B cell (primary cell): ENCODE data around the gene FGD1. TPM values are rescaled to one million over a fixed set of nuclear protein-coding genes. Genes with fewer than 3 reads are reported as not detected.

ENCODE experiments used
- ATAC-seq: fragments of 200-7000 bp; cut with Tn5 transposase; one replicate; pipeline ENCODE4 v1.10.0; 2021; ENCODE audit warnings: low read depth, mild to moderate bottlenecking, moderate number of reproducible peaks, moderate library complexity
- CTCF ChIA-PET: fragments of 350-600 bp; sonication (Branson Sonifier 250); formaldehyde crosslinking; loops from one replicate; lab custom pipeline; 2021; ENCODE audit warnings: antibody characterized with exemption, inconsistent platforms; lab: Charles Lee
- POLR2A ChIA-PET: fragments of 350-600 bp; sonication (Branson Sonifier 250); formaldehyde crosslinking; loops from one replicate; lab custom pipeline; 2021; ENCODE audit warnings: antibody characterized with exemption; lab: Charles Lee
- DNase-seq: peaks from one replicate; pipeline ENCODE4 v3.0.0; 2013
- H2AFZ ChIP-seq: 2 replicates; pipeline ENCODE4 v1.6.1; 2012; ENCODE audit warnings: mild to moderate bottlenecking, low read depth, low read length; ENCODE audit not compliant: insufficient read depth, poor library complexity, severe bottlenecking
- H3K27ac ChIP-seq, 2 donors: 1 replicate in 1 of 2; 2 replicates in 1 of 2; pipeline ENCODE4 v1.5.1; 2012 to 2013; ENCODE audit warnings: low read length in 2 of 2, mild to moderate bottlenecking in 2 of 2, moderate library complexity in 1 of 2
- H3K27me3 ChIP-seq, 4 experiments: fragments of 200-600 bp in 1 of 4; sonication (generic) in 1 of 4; replicated peaks in 1 of 4; 1 replicate in 2 of 4; 2 replicates in 2 of 4; pipeline versions ENCODE4 v1.6.1 to v1.7.0; 2013 to 2016; ENCODE audit warnings: low read length in 3 of 4, mild to moderate bottlenecking in 2 of 4, mixed read lengths in 1 of 4, moderate library complexity in 1 of 4; ENCODE audit not compliant: insufficient read depth in 4 of 4, control insufficient read depth in 3 of 4; ENCODE audit errors: control extremely low read depth in 1 of 4
- H3K36me3 ChIP-seq, 2 experiments: replicated peaks in 1 of 2; 1 replicate in 1 of 2; 2 replicates in 1 of 2; pipeline versions ENCODE4 v1.6.1 to v1.7.1; 2013; ENCODE audit warnings: low read length in 1 of 2; ENCODE audit not compliant: insufficient read depth in 2 of 2, control insufficient read depth in 1 of 2; ENCODE audit errors: control extremely low read depth in 1 of 2, extremely low read depth in 1 of 2
- H3K4me1 ChIP-seq, 2 donors: fragments of 200-600 bp in 1 of 2; sonication (generic) in 1 of 2; 1 replicate in 1 of 2; 2 replicates in 1 of 2; pipeline versions ENCODE4 v1.5.1 to v1.6.1; 2013 to 2017; ENCODE audit warnings: low read length in 2 of 2; ENCODE audit not compliant: control insufficient read depth in 2 of 2, insufficient read depth in 2 of 2
- H3K4me2 ChIP-seq: replicated peaks from 2 replicates; pipeline ENCODE3; 2012; ENCODE audit warnings: mild to moderate bottlenecking, low read depth, low read length; ENCODE audit not compliant: poor library complexity, severe bottlenecking
- H3K4me3 ChIP-seq, 5 experiments: fragments of 200-600 bp in 1 of 5; sonication (generic) in 1 of 5; 1 replicate in 3 of 5; 2 replicates in 2 of 5; pipeline versions ENCODE4 v1.5.1 to v1.7.0; 2011 to 2016; ENCODE audit warnings: low read length in 4 of 5, mild to moderate bottlenecking in 4 of 5, low read depth in 2 of 5, control low read depth in 1 of 5, moderate library complexity in 1 of 5; ENCODE audit not compliant: insufficient read depth in 1 of 5; ENCODE audit errors: control extremely low read depth in 1 of 5, extremely low read depth in 1 of 5
- H3K79me2 ChIP-seq: fragments of 200-600 bp; sonication (generic); one replicate; pipeline ENCODE4 v1.6.0; 2016; ENCODE audit warnings: low read length; ENCODE audit not compliant: control insufficient read depth, insufficient read depth
- H3K9ac ChIP-seq: fragments of 200-600 bp; sonication (generic); 2 replicates; pipeline ENCODE4 v1.6.1; 2017; ENCODE audit warnings: mild to moderate bottlenecking, low read length, moderate library complexity
- H3K9me3 ChIP-seq, 3 donors: one replicate each; pipeline versions ENCODE4 v1.6.1 to v1.7.1; 2013; ENCODE audit warnings: low read length in 2 of 3; ENCODE audit not compliant: control insufficient read depth in 2 of 3, insufficient read depth in 1 of 3; ENCODE audit errors: control extremely low read depth in 1 of 3
- H4K20me1 ChIP-seq: 2 replicates; pipeline ENCODE4 v1.6.0; 2012; ENCODE audit warnings: mild to moderate bottlenecking, low read length; ENCODE audit not compliant: insufficient read depth, control insufficient read depth, poor library complexity, severe bottlenecking
- H3K27ac Mint-ChIP-seq: one replicate; pipeline ENCODE4 v1.8.0; 2021; ENCODE audit warnings: mixed read lengths
- H3K27me3 Mint-ChIP-seq: one replicate; pipeline ENCODE4 v1.8.0; 2021; ENCODE audit warnings: mixed read lengths
- H3K4me1 Mint-ChIP-seq: one replicate; pipeline ENCODE4 v1.8.0; 2021; ENCODE audit warnings: mixed read lengths
- H3K4me3 Mint-ChIP-seq: one replicate; pipeline ENCODE4 v1.8.0; 2021; ENCODE audit warnings: mixed read lengths
- H3K9me3 Mint-ChIP-seq: one replicate; pipeline ENCODE4 v1.8.0; 2022; ENCODE audit warnings: mixed read lengths; ENCODE audit not compliant: insufficient read depth
- EZH2 ChIP-seq: IDR thresholded peaks from 2 replicates; pipeline ENCODE4 v1.6.1; 2012; ENCODE audit warnings: borderline replicate concordance, low read depth, mild to moderate bottlenecking, moderate library complexity, low read length; ENCODE audit not compliant: insufficient read depth, poor library complexity, severe bottlenecking
- WGBS: methylation state at CpG from one replicate; pipeline ENCODE4 v1.1.5; 2013; ENCODE audit warnings: missing lambda C conversion rate; ENCODE audit not compliant: insufficient coverage; 5-methylcytosine and 5-hydroxymethylcytosine counted together
- intact Hi-C: fragments of 100-400 bp; cut with micrococcal nuclease; formaldehyde crosslinking; loops from one replicate; pipeline ENCODE4 v1.10.0; 2022
- polyA plus RNA-seq: library from polyadenylated mRNA; depleted of rRNA; stranded (reverse); fragments of >200 nt; gene quantifications from 2 replicates; pipeline ENCODE4 v1.2.3, GENCODE V29; 2012
- total RNA-seq, 2 donors: library from RNA; stranded (reverse); fragments of 120-200 nt in 1 of 2; gene quantifications; 1 replicate in 1 of 2; 2 replicates in 1 of 2; pipeline versions ENCODE4 v1.2.3 to v1.2.4, GENCODE V29; 2013 to 2022
- TF ChIP-seq, protein P1 (sequence below): fragments of 200-600 bp; IDR thresholded peaks from one replicate; pipeline ENCODE4 v1.8.0; 2022; ENCODE audit warnings: antibody characterized with exemption, mild to moderate bottlenecking

FGD1 gene
- total and polyA plus RNA-seq, 2 donors (not counting 1 experiment from before 2014, with no cell fraction given): 0.20 TPM; not detected in 1

- Mint-ChIP-seq H3K4me3 (no peak overlapping the region), H3K4me1 (peaks cover 2% of the 10 kb centered on the region), H3K27ac (no peak overlapping the region), H3K9me3 (no peaks in the 10 kb centered on the region), H3K27me3 (peaks cover 5% of the 10 kb centered on the region)
- ChIA-PET CTCF (no interaction called here), POLR2A (no interaction called here)
- no peak for TF ChIP-seq EZH2
- TF ChIP-seq, protein P1, sequence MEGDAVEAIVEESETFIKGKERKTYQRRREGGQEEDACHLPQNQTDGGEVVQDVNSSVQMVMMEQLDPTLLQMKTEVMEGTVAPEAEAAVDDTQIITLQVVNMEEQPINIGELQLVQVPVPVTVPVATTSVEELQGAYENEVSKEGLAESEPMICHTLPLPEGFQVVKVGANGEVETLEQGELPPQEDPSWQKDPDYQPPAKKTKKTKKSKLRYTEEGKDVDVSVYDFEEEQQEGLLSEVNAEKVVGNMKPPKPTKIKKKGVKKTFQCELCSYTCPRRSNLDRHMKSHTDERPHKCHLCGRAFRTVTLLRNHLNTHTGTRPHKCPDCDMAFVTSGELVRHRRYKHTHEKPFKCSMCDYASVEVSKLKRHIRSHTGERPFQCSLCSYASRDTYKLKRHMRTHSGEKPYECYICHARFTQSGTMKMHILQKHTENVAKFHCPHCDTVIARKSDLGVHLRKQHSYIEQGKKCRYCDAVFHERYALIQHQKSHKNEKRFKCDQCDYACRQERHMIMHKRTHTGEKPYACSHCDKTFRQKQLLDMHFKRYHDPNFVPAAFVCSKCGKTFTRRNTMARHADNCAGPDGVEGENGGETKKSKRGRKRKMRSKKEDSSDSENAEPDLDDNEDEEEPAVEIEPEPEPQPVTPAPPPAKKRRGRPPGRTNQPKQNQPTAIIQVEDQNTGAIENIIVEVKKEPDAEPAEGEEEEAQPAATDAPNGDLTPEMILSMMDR: no peak
- no peaks in the 10 kb centered on the region for H3K79me2 ChIP-seq
- intact Hi-C loops: no loop called here
- H3K4me3 ChIP-seq: no peak overlapping the region
- no peaks in the 10 kb centered on the region for H3K9me3 ChIP-seq
- H4K20me1 ChIP-seq: no peaks in the 10 kb centered on the region
- WGBS: no CpG with 5 or more reads among the region's 3 CpGs
- H3K27ac ChIP-seq: no peak overlapping the region
- no peak overlapping the region for H2AFZ ChIP-seq
- H3K4me2 ChIP-seq: no peak overlapping the region
- H3K4me1 ChIP-seq: no peaks in the 10 kb centered on the region
- peaks cover 0 to 3% (median 0%) of the 10 kb centered on the region in 4 experiments for H3K27me3 ChIP-seq
- ATAC-seq (no peak), DNase-seq (no peak)
- H3K9ac ChIP-seq: no peak overlapping the region
- H3K36me3 ChIP-seq: no peaks in the 10 kb centered on the region
Observed at GRCh38 chrX:54413753-54414152, 82.3 kb downstream of the FGD1 start.

DNA sequence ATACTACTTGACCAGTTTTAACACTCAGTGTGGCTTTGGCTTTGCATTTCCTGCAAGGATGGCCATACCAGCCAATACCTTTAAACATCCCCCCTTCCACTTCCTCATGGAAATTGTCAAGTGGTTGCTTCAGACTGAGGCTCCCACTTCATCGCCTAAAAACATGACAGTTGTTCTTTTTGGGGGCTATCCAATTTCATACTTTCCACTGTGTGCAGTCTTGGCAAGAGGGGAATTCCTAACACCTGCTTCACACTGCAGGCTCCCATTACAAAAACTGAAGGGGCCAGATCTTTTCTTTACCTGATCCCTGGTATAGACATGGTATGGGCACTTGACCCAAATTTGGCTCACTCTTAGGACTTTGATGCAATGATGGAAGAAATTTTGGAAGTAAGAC is 84.3 kb downstream of the FGD1 start:
- no peak for ATAC-seq
- no peak overlapping the region for H3K4me3 ChIP-seq
- Mint-ChIP-seq H3K4me3 (no peak overlapping the region), H3K27me3 (no peaks in the 10 kb centered on the region), H3K27ac (no peak overlapping the region), H3K4me1 (peaks cover 2% of the 10 kb centered on the region), H3K9me3 (no peaks in the 10 kb centered on the region)
- H3K9me3 ChIP-seq: no peaks in the 10 kb centered on the region
- no peak overlapping the region for H3K4me2 ChIP-seq
- H3K79me2 ChIP-seq: no peaks in the 10 kb centered on the region
- no peak for DNase-seq
- H3K9ac ChIP-seq: no peak overlapping the region
- POLR2A ChIA-PET: no interaction called here
- intact Hi-C loops: no loop called here
- WGBS: 67% methylated on average over 1 of the region's 1 CpG
- H3K4me1 ChIP-seq: no peaks in the 10 kb centered on the region
- TF ChIP-seq EZH2: no peak
- TF ChIP-seq, protein P1: no peak
- no peak overlapping the region for H3K27ac ChIP-seq
- peaks cover 0 to 3% (median 0%) of the 10 kb centered on the region in 4 experiments for H3K27me3 ChIP-seq
- no peaks in the 10 kb centered on the region for H4K20me1 ChIP-seq
- H3K36me3 ChIP-seq: no peaks in the 10 kb centered on the region
- H2AFZ ChIP-seq: no peak overlapping the region
- CTCF ChIA-PET: no interaction called here
